HK-2 (cell line): ENCODE data around the gene CRYBB2.
"Not testable (repeated sequence)": the region's sequence is repeated elsewhere in the genome, so short reads cannot be mapped to it uniquely, and the experiment has no call there.

Experiments
- DNase-seq: peaks from one replicate; pipeline ENCODE4 v3.0.0-alpha.2; 2018; ENCODE audit not compliant: unreplicated experiment

The CRYBB2 gene

DNA sequence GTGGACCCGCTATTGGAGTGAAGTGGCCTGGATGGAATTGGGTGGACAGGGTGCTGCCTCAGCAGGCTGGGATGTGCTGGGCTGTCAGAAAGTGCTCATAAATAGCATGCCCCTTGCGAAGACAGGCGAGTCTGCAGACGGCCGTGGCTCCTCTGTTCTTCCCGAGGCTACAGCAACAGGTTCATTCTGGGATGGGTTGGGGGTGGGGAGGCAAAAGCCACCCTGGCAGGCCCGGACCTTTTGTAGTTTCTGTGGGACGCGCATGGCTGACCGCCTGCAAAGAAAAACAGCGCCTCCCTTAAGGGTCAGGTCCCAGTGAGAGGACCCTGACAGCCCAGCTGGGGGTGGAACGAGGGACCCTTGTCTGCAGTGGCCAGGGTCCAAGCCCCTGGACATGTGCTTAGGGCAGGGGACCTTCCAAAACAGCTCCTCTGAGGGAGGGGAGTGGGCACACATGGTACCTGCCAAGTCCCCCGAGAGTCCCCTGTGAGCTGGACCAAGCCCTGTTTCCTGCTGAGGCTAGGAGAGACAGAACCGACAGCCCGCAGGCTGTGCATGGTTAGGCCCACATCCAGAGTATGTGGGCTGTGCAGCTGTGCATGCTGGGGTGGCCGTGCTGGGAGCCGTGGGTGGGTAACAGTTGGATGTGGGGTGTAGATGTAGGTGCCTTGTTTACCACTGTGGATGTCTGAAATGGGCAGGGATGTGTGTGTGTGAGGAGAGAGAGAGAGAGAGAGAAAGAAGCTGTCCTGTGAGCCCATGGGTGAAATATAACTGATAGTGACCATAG, 19.5 kb upstream of the CRYBB2 start, which contains the start of gene CRYBB3:
Gene CRYBB3, plus strand, starts transcription at position 128 of the 790 bp plus-strand sequence. CDS start 1,539 bp downstream, outside the sequence.
- no peak for DNase-seq

DNA sequence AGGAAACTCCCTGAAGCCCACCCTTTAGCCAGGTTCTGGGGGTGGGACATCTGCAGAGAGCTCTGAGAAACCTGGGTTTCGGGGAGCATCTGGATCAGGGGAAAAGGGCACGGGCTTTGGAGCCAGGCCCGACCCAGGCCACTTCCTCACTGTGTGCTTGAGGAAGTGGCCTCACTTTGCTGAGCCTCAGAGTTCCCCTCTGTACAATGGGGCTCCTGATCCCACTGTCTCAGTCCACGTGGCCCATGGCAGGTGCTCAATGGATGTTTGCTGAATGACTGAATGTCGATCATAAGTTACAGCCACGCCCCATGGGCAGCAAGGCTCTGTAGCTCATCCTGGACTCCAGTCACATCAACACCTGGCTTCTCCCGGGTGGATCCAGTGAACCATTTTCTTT, 18.5 kb upstream of the CRYBB2 start:
- no peak for DNase-seq

DNA sequence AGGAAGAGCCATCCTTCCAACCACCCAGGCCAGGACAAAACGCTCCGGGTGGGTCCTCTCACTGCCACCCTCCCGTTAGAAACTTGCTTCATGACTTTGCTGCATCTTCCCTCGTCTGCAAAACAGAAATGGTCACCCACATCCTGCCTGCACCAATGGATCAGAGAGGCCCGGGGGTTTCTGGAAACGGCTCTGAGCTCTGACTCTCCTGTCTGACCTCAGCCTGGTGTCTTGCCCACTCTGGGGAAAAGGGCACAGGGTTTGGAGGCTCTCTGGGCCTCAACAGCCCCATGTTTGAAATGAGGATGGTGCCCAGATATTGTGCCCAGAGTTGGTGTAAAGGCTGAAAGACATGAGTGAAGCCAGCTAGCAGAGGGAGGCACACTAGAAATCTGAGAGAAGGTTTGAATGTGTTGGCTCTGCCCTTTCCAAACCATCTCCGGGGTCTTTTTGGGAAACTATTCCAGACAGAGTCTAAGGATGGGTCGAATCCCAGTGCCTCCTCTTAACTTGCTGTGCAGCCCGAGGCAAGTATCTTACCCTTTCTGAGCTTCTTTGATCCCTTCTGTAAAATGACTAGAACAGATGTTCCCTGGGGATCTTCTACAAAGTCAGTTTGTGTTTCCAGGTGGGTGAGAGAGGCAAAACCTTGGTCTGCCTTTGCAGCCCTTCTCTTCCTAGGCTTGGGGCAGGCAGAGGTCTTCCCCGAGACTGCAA, 17.7 kb upstream of the CRYBB2 start:
- no peak for DNase-seq

DNA sequence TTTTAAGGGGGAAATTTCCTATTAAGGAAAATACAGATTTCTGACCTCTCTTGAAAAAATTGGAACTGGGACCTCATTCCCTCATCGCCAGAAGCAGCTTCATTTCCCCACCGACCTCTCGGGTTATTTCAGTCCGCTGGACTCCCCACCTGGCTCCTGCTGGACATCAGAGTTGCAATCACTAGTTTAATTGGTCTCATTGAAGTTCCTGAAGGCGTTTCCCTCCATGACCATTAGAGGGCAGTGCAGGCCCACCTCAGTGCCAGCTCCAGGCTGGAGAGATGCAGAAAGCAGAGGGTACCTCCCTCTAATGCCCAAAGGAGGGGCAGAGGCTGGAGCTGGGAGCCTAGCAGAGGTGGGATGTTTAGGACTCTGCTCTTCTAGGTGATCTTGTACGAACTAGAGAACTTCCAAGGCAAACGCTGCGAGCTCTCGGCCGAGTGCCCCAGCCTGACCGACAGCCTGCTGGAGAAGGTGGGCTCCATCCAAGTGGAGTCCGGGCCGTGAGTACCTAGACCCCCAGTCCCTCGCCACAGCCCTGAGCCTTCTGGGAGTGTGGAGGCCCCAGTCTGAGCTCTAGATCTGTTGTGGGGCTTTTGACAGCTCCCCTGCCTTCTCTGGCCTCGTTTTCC, 17.0 kb upstream of the CRYBB2 start:
- peak; percentile 63 for DNase-seq

DNA sequence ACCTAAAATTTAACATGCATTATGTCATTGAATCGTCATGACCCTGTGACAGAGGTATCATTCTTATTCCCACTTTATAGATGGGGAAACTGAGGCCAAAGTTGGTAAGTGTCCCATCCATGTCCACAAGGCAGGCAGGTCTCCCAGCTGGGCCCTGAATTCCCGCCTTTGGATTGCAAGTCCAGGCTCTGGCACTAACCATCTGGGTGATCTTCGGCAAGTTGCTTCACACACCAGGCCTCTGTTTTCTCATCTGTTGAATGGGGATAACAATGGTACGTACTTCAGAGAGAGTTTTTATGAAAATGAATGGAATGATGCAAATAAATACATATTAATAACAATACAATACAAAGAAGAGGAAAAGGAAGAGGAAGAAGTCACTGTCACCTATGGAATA, 16.4 kb upstream of the CRYBB2 start:
- DNase-seq, result no peak

DNA sequence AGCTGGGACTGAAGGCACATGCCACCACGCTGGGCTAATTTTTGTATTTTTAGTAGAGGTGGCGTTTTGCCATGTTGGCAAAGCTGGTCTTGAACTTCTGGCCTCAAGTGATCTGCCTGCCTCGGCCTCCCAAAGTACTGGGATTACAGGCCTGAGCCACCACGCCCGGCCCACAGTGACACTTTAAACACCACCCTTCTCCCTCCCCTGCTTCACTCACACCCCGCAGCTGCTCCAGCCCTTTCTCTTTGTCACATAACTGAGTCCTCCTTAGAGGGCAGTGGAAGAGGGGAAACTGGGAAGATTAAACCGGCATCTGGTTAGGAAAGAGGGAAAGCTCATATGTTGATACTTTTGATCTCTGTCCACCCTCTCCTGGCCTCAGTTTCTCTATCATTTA, 14.9 kb upstream of the CRYBB2 start:
- not testable (repeated sequence) for DNase-seq

DNA sequence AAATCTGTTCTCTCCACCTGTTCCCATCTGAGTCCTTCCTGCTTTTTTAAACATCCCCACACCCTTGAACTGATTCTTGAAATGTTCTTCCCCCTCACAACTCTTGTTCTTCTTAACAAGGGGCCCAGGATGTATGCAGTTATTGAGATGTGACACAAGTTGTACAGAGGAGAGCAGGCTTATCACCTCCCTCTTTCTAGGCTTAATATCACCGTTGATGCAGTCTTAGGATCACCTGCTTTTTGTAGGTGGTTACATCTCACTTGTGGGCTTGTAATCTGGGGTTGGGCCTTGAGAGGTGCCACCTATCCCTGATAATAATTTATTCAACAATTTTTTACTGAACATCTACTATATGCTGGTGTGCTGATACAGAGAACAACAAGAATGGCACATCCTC, 13.6 kb upstream of the CRYBB2 start:
- no peak for DNase-seq

DNA sequence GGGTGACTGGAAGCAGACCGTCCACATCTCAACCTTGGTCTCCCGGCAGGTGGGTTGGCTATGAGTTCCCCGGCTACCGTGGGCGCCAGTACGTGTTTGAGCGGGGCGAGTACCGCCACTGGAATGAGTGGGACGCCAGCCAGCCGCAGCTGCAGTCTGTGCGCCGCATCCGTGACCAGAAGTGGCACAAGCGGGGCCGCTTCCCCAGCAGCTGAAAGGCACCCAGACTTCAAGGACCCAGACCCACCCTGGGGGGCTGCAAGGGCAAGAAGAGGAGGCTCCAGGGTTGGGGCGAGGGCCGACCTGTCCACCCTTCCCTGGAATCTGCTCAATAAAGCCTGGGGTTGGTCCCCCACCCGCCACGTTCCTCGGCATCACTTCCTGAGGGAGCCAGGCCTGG, 12.4 kb upstream of the CRYBB2 start:
- no peak for DNase-seq

DNA sequence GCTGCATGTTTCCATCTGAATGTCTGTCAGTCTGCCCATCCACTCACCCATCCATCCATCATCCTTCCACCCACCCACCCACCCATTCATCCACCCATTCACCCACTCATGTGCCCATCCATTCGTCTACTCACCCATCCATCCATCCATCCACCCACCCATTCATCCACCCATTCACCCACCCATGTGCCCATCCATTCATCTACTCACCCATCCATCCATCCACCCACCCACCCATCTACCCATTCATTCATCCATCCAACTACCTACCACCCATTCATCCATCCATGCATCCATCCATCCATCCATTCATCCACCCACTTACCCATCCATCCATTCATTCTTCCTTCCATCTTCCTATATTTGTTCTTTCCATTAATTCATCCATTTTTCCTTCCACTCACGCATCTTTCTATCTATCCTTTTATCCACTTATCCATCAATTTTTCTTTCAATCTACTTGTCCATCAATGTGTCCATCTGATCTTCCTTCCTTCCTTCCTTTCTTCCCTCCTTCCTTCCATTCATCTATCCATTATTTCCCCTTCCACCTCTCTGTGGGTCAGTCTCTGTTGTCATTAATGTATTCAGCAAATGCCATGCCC, 11.8 kb upstream of the CRYBB2 start:
- no peak for DNase-seq

DNA sequence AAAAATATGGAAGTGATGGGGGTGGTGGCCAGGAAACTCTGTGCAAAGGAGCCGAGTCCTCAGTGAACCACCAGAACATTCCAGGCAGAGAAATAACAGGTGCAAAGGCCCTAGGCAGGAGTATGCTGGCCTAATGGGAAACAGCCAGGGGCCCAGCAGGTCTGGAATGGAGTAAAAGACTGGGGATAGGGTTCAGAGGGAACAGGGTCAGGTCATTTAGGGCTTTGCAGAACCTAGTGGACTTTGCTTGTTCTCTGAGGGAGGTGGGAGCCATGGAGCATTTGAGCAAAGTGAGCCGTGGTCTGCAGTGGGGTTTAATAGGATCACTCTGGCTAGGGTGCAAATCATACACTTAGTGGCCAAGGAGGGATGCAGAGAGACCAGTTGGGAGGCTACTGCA, 11.1 kb upstream of the CRYBB2 start:
- no peak for DNase-seq

DNA sequence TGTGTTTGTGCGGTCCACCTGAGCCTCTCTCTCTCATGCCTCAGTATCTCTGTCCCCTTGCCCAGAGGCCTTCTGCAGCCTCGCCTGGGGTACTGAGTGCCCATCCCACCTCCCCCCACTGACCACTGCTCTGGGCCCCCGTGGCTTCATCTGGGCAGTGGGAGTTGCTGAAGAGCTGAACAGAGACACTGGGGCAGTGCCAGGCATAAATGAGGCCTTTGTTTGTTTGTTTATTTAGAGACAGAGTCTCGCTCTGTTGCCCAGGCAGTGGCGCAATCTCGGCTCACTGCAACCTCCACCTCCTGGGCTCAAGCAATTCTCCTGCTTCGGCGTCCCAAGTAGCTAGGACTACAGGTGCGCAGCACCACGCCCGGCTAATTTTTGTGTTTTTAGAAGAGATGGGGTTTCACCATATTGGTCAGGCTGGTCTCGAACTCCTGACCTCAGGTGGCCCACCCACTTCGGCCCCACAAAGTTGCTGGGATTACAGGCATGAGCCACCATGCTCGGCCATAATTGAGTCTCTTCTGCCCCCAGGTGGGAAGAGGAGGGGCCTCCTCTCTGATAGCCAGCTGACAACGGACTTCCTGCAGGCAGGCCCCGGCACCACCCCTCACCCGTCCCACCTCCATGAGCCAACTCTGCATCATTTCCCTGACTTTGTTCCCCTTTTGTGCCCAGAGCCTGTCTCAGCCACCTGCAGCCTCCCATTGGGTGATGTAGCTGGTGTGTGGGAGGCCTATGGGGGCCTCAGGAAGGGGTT, 10.5 kb upstream of the CRYBB2 start:
- no peak for DNase-seq

DNA sequence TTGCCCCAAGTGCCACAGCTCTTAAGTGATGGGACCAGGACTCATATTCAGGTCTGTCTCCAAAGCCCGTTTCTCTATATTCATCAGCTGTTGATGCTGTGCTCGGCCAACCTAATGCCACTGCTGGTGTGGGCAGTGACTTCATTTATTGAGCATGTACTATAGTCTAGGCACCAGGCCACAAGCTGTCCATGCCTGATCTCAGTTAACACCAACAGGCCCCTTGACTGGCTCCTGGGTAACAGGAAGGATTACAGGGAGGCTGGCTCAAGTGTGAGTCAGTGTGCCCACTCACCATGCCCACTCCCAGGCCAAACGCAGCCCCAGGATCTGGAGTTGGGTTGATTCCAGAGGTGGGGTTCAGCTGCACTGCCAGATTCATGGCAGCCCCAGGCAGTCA, 8.6 kb upstream of the CRYBB2 start:
- no peak for DNase-seq

DNA sequence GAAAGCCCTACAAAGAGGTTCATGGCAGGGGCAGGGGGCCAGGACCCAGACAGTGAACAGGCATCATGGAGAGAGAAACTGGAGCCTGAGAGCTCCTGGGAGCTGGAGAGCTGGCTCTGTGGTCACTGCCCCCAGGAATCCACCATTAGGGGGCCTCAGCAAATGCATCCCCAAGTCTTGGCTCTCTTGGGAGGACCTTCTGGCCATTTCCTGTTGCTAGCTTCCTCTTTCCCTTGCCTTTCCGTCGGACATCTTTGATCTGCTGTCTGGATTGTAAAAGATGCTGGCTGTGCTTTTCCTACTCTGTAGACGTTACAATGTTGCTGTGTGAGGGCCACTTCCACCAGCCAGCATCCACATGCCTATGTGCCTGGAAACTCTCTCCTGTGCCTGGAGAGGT, 7.1 kb upstream of the CRYBB2 start:
- DNase-seq, result no peak

DNA sequence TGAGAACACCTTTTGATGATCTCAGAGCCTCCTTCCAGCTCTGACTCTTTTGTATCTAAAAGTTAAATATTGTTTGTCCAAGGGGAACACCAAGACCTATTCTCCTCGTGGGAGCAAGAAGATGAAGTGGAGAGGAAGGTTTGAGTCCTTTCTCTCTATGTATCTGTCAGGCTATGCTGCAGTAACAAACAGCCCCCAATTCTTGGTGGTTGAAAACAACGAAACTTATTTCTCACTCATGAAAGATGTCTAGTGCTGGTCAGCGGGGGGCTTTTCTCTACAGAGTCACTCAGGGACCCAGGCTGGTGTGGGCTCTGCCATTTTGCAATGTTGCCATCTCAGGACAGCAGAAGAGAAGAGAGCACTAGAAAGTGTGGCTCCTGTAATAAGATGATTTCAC, 6.2 kb upstream of the CRYBB2 start:
- no peak for DNase-seq

DNA sequence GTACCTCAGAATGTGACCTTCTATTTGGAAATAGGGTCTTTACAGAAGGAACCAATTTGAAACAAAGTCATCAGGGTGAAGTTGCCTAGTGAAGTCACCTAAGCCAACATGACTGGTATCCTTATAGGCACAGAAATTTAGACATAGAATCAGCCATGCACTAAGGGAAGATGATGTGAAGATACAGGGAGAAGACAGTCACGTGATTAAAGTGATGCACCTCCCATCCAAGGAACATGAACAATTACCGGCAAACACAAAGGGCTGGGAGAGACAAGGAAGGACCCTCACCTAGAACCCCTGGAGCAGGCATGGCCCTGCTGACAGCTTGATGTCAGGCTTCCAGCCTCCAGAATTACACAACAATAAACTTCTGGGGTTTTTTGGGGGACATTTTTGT, 3.2 kb upstream of the CRYBB2 start:
- DNase-seq, result no peak

DNA sequence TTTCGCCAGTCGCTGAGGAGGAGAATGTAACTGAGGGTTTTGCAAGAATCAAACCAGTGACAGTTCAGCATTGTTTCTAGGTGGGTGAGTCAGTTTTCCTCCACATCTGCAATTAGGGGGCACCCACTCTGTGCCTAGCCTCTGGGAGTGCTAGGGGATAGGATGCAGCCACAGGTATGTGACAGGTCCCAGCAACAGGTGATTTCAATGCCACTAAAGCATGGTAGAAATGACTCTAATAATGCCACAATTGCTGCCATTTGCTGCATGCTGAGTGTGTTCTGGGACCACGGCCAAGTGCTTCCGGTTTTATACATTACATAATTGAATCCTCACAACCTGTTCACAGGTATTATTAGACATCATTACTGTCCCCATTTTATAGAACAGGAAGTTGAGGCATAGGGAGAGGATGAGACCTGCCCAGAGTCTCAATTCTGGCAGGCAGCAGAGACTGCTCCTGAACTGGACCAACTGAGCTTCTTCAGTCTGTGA, 556 bp downstream of the CRYBB2 start:
- no peak for DNase-seq

DNA sequence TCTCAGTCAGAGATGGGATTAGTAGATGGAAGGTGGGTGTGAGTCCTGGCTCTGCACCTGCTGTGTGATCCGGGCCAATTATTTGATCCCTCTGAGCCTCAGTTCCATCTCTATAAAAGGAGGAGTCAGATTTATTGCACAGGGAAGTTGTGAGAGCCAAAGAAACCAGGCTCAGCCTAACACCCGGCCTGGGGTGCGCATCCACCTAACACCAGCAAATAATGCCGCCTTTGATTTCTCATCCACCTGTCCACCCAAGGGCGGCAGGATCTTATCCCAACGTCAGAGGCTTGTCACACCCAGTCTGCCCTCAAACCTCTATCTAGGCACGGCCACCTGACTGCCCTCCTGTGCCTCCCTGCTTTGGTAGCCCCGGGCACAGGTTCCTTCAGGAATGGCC, 2.4 kb downstream of the CRYBB2 start:
- no peak for DNase-seq

DNA sequence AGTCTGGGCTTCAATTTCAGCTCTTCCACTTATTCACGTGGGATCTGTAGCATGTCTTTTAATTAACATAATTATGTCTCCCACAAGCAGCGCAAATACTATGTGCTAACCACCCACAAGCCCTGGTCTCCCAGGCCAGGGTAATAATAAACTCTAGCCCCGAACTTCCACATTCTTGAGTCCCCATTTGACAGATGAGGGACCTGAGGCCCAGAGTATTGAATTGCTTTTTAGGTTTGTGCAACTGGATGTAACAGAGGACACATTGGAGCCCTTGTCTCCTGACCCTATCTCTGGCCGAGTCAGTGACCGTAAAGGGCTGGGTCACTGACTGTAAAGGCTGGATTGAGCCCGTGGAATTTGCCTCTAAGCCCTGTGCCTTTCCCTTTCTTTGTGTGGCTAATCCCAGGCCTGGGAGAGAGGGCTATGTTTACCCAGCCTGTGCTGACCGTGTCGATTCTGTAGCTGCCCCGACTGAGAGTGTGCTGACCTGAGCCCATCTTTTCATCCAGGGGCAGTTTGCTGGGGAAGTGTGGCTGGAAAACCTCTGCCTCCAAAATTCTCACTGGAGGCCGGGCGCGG, 3.9 kb downstream of the CRYBB2 start:
- no peak for DNase-seq

DNA sequence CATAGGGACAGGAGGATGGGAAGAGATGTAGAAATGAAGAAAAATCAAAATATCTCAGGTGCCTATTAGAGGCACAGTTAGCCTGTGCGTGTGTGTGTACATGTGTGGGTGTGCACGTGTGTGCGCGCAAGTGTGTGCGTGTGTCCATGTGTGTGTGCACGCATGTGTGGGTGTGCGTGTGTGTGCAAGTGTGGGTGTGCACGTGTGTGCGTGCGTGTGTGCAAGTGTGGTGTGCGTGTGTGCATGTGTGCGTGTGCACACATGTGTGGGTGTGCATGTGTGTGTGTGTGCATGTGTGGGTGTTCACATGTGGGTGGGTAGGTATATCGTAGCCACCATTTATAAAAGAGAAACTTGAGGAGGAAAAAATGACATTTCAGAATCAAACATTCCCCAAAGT, 9.4 kb downstream of the CRYBB2 start:
- no peak for DNase-seq

DNA sequence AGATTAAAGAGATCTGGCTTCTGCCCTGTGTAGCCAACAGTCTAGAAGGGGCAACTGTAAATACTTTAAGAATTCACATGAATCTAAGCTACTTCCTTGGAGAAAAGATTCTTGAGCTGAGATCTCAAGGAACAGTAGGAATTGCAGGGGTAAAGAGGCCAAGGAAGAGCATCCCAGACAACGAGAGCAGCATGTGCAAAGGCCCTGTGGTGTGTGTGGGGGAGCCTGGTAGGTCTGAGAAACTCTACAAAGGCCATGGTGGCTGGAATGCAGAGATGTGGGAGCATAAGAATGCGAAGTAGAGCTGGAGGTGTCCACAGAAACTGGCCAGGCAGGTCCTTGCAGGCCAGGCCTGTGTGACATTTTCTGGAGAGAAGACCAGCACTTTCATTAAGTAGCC, 11.3 kb downstream of the CRYBB2 start:
- not testable (repeated sequence) for DNase-seq

DNA sequence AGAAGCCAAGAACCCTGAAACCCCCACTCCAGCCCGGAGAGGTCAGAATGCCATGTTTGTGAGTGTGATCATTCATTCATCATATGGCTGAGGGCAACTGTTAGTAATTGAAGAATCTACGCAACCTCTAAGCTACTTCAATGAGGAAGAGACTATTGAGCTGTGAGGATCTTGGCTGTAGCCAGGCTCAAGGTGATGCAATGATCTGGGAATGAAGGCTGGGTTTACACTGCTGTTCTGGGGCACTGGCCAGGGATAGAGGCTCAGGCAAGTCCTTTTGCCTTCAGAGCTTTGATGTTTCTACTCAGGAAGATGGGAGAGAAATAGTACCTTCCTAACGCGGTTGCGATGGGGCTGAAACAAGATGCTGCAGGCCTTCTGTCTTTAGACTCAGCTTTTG, 12.9 kb downstream of the CRYBB2 start:
- no peak for DNase-seq
